WTC11 (cell line): ENCODE measurements around the gene TMEM174.

Experiments used
- CREM ChIP-seq: sonication (generic); formaldehyde crosslinking; IDR thresholded peaks from 2 replicates; pipeline ENCODE4 v1.8.1; 2022; ENCODE audit warnings: mild to moderate bottlenecking, missing genetic modification reagents, moderate library complexity
- E2F4 ChIP-seq: sonication (generic); formaldehyde crosslinking; IDR thresholded peaks from 2 replicates; pipeline ENCODE4 v1.8.1; 2022; ENCODE audit warnings: low read depth, mild to moderate bottlenecking, moderate library complexity, missing genetic modification reagents, borderline replicate concordance
- E2F5 ChIP-seq: sonication (generic); formaldehyde crosslinking; IDR thresholded peaks from 2 replicates; pipeline ENCODE4 v1.8.1; 2022; ENCODE audit warnings: mild to moderate bottlenecking, moderate library complexity, missing genetic modification reagents
- ETV6 ChIP-seq: sonication (generic); formaldehyde crosslinking; IDR thresholded peaks from 2 replicates; pipeline ENCODE4 v1.8.1; 2022; ENCODE audit warnings: mild to moderate bottlenecking, missing genetic modification reagents
- MLX ChIP-seq: sonication (generic); formaldehyde crosslinking; IDR thresholded peaks from 2 replicates; pipeline ENCODE4 v1.8.1; 2023; ENCODE audit warnings: mild to moderate bottlenecking, missing genetic modification reagents, moderate library complexity
- NR3C1 ChIP-seq: sonication (generic); formaldehyde crosslinking; conservative IDR thresholded peaks from 2 replicates; pipeline ENCODE4 v1.8.1; 2023; ENCODE audit warnings: low read depth, mild to moderate bottlenecking, missing genetic modification reagents
- TF ChIP-seq, protein P1 (sequence below): fragments of 200-600 bp; IDR thresholded peaks from 2 replicates; pipeline ENCODE4 v1.8.0; 2022; ENCODE audit warnings: antibody characterized with exemption
- TF ChIP-seq, protein P2 (sequence below): sonication (generic); formaldehyde crosslinking; IDR thresholded peaks from 2 replicates; pipeline ENCODE4 v1.8.1; 2023; ENCODE audit warnings: mild to moderate bottlenecking, missing genetic modification reagents, moderate library complexity

GRCh38 chr5:73135021-73135420 is 38.0 kb upstream of the TMEM174 start:
- TF ChIP-seq, protein P1, sequence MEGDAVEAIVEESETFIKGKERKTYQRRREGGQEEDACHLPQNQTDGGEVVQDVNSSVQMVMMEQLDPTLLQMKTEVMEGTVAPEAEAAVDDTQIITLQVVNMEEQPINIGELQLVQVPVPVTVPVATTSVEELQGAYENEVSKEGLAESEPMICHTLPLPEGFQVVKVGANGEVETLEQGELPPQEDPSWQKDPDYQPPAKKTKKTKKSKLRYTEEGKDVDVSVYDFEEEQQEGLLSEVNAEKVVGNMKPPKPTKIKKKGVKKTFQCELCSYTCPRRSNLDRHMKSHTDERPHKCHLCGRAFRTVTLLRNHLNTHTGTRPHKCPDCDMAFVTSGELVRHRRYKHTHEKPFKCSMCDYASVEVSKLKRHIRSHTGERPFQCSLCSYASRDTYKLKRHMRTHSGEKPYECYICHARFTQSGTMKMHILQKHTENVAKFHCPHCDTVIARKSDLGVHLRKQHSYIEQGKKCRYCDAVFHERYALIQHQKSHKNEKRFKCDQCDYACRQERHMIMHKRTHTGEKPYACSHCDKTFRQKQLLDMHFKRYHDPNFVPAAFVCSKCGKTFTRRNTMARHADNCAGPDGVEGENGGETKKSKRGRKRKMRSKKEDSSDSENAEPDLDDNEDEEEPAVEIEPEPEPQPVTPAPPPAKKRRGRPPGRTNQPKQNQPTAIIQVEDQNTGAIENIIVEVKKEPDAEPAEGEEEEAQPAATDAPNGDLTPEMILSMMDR: no peak
- TF ChIP-seq E2F4 (CRISPR knock-in tag) (no peak), MLX (CRISPR knock-in tag) (no peak), ETV6 (CRISPR knock-in tag) (no peak), CREM (CRISPR knock-in tag) (no peak), E2F5 (CRISPR knock-in tag) (no peak), NR3C1 (CRISPR knock-in tag) (no peak)
- TF ChIP-seq, protein P2, sequence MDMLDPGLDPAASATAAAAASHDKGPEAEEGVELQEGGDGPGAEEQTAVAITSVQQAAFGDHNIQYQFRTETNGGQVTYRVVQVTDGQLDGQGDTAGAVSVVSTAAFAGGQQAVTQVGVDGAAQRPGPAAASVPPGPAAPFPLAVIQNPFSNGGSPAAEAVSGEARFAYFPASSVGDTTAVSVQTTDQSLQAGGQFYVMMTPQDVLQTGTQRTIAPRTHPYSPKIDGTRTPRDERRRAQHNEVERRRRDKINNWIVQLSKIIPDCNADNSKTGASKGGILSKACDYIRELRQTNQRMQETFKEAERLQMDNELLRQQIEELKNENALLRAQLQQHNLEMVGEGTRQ: no peak
